ENCODE data around the gene TMC4. TPM values are rescaled to one million over a fixed set of nuclear protein-coding genes. Genes with fewer than 3 reads are reported as not detected.
"Not testable (repeated sequence)": the region's sequence is repeated elsewhere in the genome, so short reads cannot be mapped to it uniquely, and the experiment has no call there.

Gene TMC4
- total RNA-seq, 2 experiments from 2014 or later: not detected

DNA sequence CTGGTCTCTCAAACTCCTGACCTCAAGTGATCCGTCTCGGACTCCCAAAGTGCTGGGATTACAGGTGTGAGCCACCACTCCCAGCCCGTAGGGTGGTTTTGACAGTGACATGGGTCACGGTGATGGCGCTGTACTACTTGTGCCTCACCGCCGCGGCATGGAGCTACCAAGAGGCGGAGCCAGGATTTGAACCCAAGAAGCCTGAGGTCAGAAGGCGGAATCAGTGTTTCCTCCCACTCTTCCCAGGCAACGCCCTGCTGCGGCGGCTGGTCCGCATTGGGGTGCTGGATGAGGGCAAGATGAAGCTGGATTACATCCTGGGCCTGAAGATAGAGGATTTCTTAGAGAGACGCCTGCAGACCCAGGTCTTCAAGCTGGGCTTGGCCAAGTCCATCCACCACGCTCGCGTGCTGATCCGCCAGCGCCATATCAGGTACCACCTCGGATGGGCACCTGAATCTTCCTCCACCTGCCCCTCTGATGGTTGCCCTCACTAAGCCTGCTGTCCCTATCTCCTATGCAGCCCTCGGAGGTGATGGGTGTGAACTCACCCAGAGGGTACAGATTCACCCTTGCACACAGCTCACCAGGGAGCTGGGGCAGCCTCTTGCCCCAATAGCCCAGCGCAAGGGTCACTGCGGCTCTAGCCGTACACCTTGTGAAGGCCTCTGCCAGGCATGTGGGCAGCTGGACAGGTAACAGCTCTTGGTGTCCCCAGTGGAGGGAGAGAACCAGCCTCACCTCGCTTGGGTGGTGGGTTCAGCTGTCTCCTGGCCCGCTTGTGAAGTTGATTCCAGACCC, 33.3 kb upstream of the TMC4 start:
- POLR2A ChIA-PET: interaction anchor here (0.6 to 12.1 kb wide), 2 partner anchors 16 to 47 kb away, joined by 3 to 131 read pairs; partner anchors contain the start of genes LENG1, MBOAT7 and TSEN34
- CTCF ChIA-PET: interaction anchor here (1.3 to 1.7 kb wide), 3 partner anchors 10 to 60 kb away, joined by 3 to 4 read pairs (median 4); no protein-coding TSS in a partner anchor

DNA sequence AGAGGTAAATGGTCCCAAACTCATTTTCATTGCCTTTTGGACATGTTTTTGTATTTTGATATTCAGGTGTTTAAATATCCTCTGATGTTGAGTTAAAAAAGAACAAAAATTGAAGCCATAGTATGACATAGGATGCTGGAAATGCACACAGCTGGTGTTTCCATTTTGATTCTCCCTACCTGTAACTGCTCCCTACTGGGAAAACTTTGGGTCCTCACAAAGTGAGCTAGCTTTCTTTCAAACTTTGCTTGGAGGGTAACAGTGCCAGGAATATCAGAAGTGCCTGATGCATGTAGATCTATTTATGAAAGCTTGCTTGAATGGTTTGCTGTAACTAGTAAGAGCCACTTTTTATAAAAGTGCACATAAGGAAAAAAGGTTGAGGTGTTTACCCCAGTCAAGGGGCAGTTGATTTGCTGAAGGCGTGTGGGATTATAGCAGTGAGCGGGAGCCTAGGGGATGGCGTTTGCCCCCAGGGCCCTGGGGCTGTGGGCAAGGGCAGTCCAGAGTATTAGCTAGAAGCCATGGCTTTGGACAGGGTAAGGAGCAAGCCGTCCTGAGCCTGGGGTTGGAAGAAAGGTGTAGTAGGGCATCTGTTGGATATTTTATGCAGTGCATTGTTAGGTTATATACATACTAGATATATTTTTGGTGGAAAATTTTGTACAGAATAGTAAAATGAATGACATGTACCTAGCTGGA, 32.0 kb upstream of the TMC4 start:
- POLR2A ChIA-PET: interaction anchor here (0.6 to 12.1 kb wide), 2 partner anchors 11 to 15 kb away, joined by 7 to 131 read pairs; partner anchors contain the start of genes MBOAT7 and TSEN34
- CTCF ChIA-PET: interaction anchor here (1.3 to 1.7 kb wide), 3 partner anchors 9 to 61 kb away, joined by 3 to 4 read pairs (median 4); no protein-coding TSS in a partner anchor

DNA sequence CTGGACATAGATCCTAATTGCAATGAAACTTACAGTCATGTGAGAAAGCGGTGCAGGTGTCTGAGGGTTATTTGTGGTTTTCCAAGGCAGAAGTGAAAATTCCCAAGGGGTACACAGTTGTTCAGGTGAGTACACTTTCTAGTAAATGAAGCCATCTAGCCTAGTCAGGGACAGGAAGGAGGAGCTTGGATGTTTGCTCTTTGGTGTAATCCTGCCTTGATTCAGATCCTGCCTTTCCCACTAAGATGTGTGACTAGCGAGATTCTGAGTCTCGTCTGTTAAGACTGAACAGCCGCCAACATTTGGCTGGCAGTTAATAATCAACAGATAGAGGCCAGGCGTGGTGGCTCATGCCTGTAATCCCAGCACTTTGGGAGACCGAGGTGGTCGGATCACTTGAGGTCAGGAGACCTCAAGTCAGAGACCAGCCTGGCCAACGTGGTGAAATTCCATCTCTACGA, 30.2 kb upstream of the TMC4 start:
- CTCF ChIA-PET: interaction anchor here (1.6 kb wide), 1 partner anchor 14 kb away, joined by 3 read pairs; the partner anchor contains the start of gene MBOAT7
- POLR2A ChIA-PET: interaction anchor here (0.6 to 12.1 kb wide), 2 partner anchors 13 to 23 kb away, joined by 3 to 131 read pairs; partner anchors contain the start of genes MBOAT7 and TSEN34

DNA sequence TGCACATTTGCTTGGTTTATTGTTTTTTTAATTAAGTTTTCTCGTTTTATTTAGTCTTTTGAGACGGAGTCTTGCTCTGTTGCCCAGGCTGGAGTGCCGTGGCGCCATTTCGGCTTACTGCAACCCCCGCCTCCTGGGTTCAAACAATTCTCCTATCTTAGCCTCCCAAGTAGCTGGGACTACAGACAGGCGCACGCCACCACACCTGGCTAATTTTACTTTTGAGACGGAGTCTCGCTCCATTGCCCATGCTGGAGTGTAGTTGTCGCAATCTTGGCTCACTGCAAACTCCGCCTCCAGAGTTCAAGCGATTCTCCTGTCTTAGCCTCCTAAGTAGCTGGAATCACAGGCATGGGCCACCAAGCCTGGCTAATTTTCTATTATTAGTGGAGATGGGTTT, 29.0 kb upstream of the TMC4 start:
- CTCF ChIA-PET: interaction anchor here (1.6 kb wide), 1 partner anchor 12 kb away, joined by 3 read pairs; the partner anchor contains the start of gene MBOAT7
- POLR2A ChIA-PET: interaction anchor here (12.1 kb wide), 1 partner anchor 12 kb away, joined by 131 read pairs; the partner anchor contains the start of genes MBOAT7 and TSEN34

DNA sequence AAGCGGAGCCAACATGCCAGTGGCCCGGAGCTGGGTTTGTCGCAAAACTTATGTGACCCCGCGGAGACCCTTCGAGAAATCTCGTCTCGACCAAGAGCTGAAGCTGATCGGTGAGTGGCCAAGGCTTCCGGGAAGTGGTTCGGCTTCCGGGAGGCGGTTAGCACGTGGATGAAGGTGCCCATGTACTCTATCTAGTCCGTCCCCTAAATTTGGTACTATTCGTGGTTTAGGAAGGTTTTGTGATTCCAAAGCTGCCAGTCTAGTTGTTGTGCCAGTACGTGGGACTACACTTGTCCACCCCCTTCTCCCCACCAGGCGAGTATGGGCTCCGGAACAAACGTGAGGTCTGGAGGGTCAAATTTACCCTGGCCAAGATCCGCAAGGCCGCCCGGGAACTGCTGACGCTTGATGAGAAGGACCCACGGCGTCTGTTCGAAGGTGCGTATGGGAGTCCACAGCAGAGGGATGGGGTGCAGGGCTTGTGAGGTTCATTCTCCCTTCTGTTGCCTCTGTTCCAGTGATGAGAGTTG, 28.3 kb upstream of the TMC4 start:
- ChIA-PET POLR2A (interaction anchor here (0.7 to 12.1 kb wide), 4 partner anchors 9 to 64 kb away, joined by 3 to 131 read pairs (median 14); partner anchors contain the start of genes CNOT3, LENG1, MBOAT7 and TSEN34), CTCF (interaction anchor here (0.7 to 2.4 kb wide), 6 partner anchors 9 to 1121 kb away, joined by 3 to 8 read pairs (median 3); partner anchors contain the start of gene TSEN34)

DNA sequence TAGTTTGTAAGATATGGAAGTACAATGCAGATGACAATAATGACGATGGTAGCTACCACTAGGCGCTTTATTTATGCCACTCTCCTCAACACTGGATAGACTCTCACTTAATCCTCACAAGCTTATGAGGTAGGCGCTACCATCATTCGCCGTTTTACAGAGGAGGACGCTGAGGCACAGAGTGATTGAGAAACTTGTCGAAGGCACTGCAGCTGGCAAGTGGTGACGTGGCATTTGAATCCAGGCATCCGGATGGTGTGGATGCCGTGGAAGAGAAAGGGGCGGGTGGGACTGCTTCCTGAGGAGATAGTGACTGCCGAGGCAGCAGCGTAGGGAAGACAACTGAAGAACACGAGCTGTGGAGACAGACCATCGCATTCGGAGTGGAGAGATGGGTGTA, 26.4 kb upstream of the TMC4 start:
- ChIA-PET CTCF (interaction anchor here (0.7 to 2.4 kb wide), 3 partner anchors 8 to 10 kb away, joined by 3 to 8 read pairs (median 5); partner anchors contain the start of genes MBOAT7 and TSEN34), POLR2A (interaction anchor here (2.4 to 12.1 kb wide), 2 partner anchors 9 to 11 kb away, joined by 20 to 131 read pairs; partner anchors contain the start of genes MBOAT7 and TSEN34)

DNA sequence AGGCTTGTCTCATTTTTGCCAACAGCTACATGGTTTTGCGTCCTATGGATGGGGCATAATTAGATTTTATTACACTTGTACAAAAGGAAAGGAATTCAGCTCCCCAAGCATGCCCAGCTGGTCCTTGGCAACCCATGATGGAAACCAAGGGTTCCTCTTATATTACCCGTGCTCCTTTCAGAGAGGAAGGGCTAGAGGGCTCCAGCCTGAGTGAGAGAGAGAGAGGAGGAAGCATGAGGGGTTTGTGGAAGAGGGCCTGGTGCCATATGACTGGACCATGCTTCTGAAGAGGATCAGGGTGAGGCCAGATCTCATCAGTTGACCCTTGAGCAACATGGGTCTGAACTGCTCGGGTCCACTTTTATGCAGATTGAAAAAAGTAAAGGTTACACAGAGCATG, 24.2 kb upstream of the TMC4 start:
- CTCF ChIA-PET: no interaction called here
- POLR2A ChIA-PET: no interaction called here

DNA sequence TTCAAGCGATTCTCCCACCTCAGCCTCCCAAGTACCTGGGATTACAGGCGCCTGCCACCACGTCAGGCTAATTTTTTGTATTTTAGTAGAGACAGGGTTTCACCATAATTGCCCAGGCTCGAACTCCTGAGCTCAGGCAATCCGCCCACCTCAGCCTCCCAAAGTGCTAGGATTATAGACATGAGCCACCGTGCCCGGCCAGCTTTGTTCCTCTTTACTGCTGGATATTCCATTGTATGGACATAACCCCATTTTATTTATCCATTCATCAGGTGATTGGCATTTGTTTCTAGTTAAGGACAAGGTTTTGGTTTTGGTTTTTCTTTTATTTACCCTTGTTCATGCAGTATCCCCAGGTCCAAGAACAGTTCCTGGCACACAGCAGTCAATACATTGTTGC, 23.6 kb upstream of the TMC4 start:
- POLR2A ChIA-PET: no interaction called here
- CTCF ChIA-PET: interaction anchor here (1.4 kb wide), 1 partner anchor 9 kb away, joined by 4 read pairs; no protein-coding TSS in a partner anchor

DNA sequence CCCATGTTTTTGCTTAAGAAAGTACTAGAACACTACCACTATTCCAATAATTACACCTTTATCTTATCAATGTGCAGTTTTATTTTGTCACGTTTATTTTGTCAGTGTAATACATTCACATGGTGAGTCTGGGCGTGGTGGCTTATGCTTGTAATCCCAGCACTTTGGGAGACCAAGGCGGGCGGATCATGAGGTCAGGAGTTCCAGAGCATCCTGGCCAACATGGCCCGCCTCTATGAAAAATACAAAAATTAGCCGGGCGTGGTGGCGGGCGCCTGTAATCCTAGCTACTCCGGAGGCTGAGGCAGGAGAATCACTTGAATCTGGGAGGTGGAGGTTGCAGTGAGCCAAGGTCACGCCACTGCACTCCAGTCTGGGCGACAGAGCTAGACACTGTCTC, 21.5 kb upstream of the TMC4 start:
- POLR2A ChIA-PET, CTCF ChIA-PET: not testable (repeated sequence)

DNA sequence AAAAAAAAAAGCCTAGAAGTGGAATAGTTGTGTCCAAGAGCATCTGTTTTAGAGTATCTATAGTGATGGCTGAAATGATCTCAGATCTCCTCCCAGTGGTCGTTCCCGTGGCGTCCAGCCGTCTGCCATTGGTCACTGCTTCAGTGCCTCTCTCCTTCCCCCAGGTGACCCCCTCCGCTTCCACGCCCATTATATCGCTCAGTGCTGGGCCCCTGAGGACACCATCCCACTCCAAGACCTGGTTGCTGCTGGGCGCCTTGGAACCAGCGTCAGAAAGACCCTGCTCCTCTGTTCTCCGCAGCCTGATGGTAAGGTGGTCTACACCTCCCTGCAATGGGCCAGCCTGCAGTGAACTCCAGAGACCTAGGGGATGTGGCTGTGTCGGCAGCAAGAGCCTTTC, 20.1 kb upstream of the TMC4 start:
- ChIA-PET CTCF (no interaction called here), POLR2A (interaction anchor here (0.6 to 5.8 kb wide), 2 partner anchors 12 to 54 kb away, joined by 3 to 131 read pairs; partner anchors contain the start of gene RPS9)

DNA sequence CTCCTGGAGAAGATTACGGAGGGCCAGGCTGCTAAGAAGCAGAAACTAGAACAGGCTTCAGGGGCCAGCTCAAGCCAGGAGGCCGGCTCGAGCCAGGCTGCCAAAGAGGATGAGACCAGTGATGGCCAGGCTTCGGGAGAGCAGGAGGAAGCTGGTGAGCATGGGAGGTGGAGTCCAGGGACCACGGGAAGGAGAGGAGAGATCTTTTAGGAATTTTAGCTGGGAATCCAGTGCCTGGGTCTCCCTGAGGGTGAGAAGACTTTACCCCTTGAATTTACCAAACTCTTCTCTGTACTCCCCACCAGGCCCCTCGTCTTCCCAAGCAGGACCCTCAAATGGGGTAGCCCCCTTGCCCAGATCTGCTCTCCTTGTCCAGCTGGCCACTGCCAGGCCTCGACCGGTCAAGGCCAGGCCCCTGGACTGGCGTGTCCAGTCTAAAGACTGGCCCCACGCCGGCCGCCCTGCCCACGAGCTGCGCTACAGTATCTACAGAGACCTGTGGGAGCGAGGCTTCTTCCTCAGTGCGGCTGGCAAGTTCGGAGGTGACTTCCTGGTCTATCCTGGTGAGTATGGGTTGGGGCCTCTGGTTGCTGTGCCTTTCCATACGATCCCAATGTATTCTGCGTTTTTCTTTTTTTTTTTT, 19.0 kb upstream of the TMC4 start:
- ChIA-PET CTCF (interaction anchor here (1.0 to 2.1 kb wide), 2 partner anchors 8 to 22 kb away, joined by 3 to 8 read pairs; partner anchors contain the start of gene RPS9), POLR2A (interaction anchor here (0.6 to 5.8 kb wide), 6 partner anchors 13 to 781 kb away, joined by 3 to 131 read pairs (median 5); partner anchors contain the start of genes LENG1 and RPS9)

DNA sequence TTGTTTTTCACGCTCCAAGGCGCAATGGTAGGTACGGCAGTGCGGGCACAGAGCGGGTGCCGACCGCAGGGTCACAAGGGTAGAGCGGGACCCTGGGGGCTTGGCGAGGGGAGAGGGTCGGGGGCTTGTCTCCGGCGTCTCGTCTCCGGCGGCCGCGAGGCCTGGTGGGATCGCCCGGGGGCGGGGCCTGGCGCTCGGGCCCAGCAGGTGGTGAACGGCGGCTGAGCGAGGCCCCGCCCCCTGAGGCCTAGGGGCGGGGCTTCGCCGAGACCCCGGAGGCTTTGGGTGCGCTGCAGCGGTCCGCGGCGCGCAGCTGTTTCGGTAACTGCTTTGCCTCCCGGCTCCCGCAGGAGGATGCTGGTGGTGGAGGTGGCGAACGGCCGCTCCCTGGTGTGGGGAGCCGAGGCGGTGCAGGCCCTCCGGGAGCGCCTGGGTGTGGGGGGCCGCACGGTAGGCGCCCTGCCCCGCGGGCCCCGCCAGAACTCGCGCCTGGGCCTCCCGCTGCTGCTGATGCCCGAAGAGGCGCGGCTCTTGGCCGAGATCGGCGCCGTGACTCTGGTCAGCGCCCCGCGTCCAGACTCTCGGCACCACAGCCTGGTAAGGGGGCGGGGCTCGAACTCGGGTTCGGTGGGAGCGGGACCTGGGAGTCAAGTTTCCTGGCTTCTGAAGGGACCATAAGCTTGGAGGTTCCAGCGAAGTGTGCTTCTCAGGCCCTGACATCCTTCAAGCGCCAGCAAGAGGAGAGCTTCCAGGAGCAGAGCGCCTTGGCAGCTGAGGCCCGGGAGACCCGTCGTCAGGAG, 18.3 kb upstream of the TMC4 start, which contains the start of gene TSEN34:
Gene TSEN34 (plus strand): TSS at position 298 of the 800 bp plus-strand sequence. CDS start 57 bp downstream, at position 355.
- POLR2A ChIA-PET: interaction anchor here (0.6 to 5.8 kb wide), 5 partner anchors 14 to 782 kb away, joined by 3 to 131 read pairs (median 6); partner anchors contain the start of gene RPS9
- CTCF ChIA-PET: interaction anchor here (1.0 to 2.1 kb wide), 3 partner anchors 9 to 32 kb away, joined by 3 to 8 read pairs (median 3); partner anchors contain the start of genes LENG1 and RPS9

DNA sequence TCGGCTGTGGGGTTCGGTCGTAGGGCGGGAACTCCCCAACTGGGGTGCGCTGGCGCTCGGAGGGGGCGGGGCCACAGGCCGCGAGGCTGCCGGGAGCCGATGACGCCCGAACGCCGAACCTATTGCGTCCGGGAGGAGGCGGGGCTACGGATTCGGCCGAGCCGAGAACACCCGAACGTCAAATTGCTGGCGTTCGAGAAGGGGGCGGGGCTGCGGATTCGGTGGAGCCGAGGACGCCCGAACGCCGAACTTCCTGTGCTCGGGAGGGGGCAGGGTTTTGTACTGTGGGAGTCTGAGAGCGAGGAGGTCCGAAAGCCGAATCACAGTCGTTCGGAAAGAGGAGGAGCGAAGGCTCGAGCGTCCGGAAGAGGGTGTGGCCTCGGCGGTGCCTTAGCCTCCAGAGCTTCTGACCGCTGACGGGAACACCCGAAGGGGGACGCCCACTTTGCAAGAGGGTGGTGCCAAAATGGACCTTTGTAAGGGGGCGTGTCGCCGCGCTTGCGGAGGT, 17.6 kb upstream of the TMC4 start:
- ChIA-PET CTCF (interaction anchor here (1.0 to 2.1 kb wide), 3 partner anchors 9 to 31 kb away, joined by 3 to 8 read pairs (median 3); partner anchors contain the start of genes LENG1 and RPS9), POLR2A (interaction anchor here (1.7 to 5.8 kb wide), 2 partner anchors 15 to 17 kb away, joined by 6 to 131 read pairs; partner anchors contain the start of gene RPS9)

DNA sequence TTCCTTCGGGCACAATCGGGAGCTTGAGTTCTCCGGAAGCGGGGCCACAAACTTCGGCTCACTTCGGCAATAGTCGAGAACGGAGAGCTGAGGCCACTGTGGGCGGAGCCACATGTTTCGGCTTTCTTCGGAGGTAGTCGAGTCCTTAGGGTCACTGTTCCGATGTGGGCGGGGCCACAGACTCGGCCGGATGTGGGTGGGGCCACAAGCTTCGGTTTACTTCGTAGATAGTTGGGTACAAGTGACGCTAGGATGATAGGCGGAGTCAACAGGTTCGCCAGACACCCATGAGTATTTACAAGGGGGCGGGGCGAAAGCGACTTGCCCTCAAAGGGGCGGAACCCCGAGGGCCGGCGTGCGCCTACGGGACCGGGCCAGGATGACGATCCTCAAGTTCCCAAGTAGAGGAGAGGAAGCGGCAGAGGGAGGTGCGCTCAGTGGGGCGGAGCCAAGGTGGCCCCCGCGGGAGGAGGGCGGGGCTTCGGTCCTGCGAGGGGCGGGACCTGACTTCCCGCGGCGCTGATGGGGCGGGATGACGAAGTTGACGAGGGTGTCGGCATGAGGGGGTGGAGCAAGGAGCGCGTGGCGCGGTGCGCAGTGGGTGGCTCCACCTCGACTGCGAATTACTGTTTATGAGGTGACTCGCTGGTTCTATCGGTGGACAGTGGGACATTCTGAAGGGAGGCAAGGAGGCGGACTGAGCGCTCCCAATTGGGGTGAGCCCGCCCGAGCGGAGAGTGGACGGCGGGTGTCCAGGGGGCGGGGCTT, 17.0 kb upstream of the TMC4 start:
- CTCF ChIA-PET: interaction anchor here (0.9 to 2.0 kb wide), 6 partner anchors 9 to 31 kb away, joined by 3 to 9 read pairs (median 5); partner anchors contain the start of genes LENG1 and TMC4
- POLR2A ChIA-PET: interaction anchor here (0.6 to 5.8 kb wide), 4 partner anchors 15 to 316 kb away, joined by 3 to 131 read pairs (median 7); partner anchors contain the start of genes CNOT3, LENG1 and RPS9

DNA sequence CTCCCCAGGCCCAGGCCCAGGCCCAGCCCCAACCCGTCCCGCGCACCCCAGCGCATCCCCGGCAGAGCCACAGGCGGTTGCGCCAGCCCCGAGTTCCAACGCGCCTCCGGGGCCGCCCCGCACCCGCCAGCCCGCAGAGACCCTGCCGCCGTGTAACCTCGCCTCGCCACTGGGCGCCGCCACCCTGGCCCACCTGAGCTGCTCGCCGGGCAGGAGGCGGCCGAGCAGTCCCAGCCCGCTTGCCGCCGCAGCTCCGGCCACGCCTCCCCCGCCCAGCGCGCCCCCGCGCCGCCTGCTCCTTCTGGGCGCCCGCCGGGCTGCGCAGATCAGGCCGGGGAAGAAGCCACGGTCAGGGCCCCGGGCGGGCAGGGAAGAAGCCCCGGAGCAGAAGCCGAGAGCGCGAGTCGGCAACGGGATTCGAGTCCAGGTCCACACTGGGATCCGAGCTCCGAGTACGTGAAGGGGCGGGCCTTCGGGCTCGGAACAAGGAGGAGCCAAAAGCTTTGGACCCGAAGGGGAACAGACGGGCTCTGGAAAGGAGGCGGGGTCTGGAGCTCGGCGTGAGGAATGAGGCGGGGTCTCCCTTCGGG, 16.3 kb upstream of the TMC4 start, which contains the start of gene MBOAT7:
Gene MBOAT7 (minus strand): TSS at position 436 of the 590 bp plus-strand sequence. CDS start 1,072 bp downstream, outside the sequence.
- ChIA-PET CTCF (interaction anchor here (0.6 to 2.0 kb wide), 8 partner anchors 10 to 46 kb away, joined by 3 to 9 read pairs (median 5); partner anchors contain the start of genes LENG1 and TMC4), POLR2A (interaction anchor here (0.6 to 5.8 kb wide), 4 partner anchors 16 to 315 kb away, joined by 3 to 131 read pairs (median 7); partner anchors contain the start of genes CNOT3, LENG1 and RPS9)

Measured in activated CD8-positive, alpha-beta memory T cell treated with anti-CD3 and anti-CD28 coated beads for 36 hours (primary cell).